Measurements from ENCODE around the gene ZHX3.
"Not testable (repeated sequence)": the region's sequence is repeated elsewhere in the genome, so short reads cannot be mapped to it uniquely, and the experiment has no call there.

Gene ZHX3

DNA sequence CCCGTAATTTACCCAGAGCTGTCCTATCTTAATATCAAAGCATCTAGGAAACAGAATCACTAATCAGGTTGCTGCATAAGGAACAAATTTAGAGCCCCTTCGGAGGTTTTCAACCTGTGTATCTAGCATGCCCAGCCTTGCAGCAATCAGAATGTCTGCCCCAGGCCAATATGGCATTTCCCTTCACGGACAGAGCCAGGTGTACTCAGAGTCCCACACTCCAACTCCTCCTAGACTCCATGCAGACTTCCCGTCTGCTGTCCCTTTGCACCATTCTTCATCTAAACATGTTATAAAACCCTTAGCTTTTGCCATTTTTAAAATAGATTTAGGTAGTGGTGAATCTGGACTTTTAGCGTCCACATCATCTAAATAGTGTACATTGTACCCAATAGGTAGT, 61.0 kb downstream of the ZHX3 start:
- no peak for DNase-seq (ENCODE audit: low read depth in 2 of 2)

DNA sequence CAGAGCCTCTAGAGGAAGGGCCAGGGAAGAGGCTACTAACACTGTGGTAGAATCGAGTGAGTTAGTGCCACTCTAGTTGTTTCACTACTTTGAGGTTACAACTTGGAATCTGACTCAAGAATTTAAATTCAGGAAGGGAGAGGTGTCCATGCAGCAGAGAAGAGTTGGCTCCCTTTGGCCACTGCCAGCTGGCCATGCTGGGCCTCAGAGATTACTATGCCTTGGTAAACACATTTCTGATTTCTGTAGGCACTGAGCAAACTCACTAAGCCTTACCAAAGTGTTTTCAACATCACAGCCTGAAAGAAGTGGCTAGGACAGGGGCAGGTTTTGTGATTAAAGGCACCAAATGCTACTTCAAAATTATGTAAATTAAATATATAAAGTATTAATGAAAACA, 61.9 kb downstream of the ZHX3 start:
- DNase-seq (ENCODE audit: low read depth in 2 of 2): no peak

DNA sequence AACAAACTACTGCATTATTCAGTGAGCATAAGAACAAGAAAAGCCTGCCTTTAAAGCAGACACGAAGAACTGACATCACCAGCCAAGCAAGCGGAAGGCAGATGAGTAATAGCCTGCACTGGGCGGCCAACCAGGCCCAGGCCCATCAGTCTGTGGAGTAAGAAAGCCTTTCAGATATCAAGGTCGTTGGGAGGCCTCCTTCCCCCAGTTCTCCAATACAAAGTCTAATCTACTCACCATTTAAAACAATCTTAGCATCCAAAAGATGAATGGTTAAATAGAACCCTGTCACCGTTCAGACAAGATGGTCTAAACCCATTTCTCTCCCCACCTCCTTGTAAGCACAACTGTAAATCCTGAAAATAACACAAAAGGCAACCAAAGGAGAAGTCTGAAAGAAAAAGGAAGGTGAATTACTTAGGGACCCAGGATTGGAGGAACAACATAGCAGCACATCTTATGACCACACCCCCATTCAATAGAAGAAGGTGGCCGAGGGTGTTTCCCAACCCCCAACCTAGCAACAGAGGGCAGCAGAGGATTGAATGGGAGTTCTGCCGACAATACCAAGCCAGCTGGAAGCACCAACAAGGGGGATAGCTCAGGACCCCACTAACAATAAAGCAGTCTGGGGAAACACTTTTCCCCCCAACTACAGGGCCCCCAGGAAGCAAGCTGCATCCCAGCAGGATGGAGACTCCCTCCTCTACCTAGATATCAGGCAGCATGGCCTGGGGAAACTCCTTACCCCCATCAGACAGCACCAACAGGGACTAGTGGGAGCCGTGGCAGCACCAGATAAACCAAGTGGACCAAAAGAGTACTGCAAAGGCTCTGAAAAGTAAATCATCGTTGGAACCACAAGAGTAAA, 67.9 kb downstream of the ZHX3 start:
- no peak for DNase-seq (ENCODE audit: low read depth in 2 of 2)

DNA sequence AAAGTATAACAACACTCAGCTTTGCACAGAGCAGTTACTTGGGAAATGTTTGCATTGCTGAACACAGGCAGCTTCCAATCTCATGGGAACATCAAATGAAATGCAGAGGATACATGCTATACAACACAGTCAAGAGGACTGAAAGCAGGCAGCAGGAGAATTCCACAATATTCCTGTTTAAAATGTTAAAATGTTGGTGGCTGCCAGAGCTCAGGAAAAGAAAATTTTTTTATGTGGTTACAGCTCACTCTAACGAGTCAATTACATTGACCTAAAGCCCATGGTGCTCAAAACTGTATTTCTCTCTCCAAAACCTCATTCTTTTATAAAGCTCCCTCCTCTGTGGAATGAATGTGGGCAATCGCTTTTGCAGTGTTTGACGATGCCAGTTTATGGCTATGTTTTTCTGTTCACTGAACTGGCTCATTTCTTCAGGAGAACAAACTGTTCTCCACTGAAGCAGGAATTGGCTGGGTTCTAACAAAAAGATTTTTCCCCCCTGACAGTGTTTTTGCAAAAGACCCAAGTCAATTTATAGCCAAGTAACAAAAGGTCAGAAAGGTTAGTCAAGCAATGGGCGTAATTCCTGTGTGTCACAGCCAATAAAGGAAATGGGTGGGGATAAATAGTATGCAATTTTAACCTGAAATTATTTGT, 69.0 kb downstream of the ZHX3 start:
- DNase-seq (ENCODE audit: low read depth in 2 of 2): no peak

DNA sequence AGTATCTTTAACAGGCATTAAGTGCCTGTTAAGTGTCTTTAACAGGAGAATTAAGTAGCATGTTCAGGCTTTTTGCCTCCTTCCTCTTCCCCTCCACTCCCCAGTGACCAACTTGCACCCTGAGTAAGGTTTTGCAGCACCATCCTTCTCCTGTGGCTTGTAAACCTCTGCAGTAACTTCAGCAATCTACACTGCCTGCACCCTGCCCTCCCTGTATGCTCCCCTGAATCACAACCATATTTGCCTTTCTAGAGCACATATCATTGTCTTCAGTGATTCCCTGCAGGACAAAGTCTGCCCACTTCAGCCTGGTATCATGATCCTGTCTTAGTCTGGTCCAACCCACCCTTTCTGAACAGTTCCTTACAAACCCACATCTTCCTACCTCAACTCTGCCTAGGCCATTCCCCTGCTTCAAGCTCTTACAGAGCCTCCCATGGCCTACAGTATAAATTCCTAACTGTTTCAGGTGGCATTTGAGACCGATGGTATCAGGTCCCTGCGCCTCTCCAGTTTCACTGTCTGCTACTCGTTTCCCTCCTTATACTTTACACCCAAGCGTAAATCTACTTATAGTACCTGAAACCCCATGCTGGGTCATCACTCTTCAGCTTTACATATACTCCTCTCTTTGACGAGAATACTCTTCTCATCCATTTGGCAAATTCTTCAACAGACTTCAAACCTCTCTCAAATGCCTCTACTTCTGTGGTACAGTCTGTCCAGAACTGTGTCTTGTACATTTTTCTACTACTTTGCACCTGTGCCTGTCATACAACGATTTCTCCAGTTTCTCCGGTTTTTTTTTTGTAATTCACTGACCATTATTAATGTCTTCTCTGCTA, 69.8 kb downstream of the ZHX3 start:
- no peak for DNase-seq (ENCODE audit: low read depth in 2 of 2)

DNA sequence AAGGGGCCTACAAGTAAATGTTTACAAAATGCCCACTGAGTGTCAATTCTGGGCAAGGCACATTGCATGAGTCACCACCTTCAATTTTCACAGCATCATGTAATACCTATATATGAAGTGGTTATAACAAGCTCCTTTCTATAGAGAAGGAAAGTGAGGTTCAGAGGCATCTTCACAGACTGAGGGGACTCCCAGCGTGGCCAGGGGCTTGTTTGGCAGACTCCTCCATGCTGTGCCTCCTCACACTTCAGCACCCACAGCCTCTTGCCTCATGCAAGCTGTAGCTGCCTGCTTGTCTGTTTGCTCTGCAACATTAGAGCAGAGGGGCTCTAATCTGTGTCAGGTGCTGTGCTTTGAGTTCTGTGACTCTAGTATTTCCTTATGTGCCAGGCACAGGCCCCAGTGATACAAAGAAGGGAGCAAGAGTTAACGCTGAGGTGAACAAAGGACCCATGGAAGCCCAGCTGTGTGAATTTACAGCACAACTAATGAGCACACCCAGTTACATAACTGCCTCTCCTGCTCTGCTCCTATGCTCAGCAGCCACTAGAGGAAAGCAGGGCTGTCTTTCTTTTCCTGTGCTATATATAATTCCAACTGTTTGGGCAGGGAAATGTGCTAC, 72.3 kb downstream of the ZHX3 start:
- no peak for DNase-seq (ENCODE audit: low read depth in 2 of 2)

DNA sequence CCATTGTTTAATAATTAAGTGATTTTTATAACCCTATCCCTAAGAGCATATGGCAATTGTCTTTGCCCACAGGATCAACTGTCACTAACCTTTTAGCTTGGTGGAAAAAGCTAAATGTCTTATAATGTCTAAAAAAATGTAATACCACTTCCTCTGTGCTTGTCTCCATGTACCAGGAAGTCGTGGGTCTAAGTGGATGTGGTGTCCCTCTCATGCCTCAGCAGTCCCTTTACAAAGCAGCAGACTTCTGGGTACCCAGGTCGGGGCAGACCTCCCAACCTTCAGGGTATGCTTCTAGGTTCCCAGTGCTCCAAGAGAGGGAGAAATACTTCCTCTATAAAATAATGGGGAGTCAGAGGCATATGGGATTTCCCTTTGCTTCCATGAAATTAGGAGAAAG, 74.7 kb downstream of the ZHX3 start:
- no peak for DNase-seq (ENCODE audit: low read depth in 2 of 2)

DNA sequence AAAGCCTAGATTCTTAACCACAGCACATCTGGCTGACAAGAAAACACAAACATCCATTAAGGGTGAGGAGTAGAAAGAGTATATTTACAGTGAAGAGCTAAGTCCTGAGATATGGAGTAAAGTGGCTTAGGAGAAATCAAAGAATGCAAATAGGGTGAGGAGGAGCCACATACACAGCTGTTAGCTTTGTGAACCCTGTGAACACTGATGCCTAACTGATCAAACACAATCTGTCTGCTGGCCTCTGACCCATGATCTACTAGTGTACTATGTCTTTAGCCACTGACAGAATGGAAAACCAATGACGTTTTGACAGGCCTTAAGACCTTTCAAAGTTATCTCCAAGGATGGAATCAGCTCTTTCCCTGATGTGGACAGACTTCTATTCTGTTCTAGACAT, 75.2 kb downstream of the ZHX3 start:
- DNase-seq (ENCODE audit: low read depth in 2 of 2): no peak

DNA sequence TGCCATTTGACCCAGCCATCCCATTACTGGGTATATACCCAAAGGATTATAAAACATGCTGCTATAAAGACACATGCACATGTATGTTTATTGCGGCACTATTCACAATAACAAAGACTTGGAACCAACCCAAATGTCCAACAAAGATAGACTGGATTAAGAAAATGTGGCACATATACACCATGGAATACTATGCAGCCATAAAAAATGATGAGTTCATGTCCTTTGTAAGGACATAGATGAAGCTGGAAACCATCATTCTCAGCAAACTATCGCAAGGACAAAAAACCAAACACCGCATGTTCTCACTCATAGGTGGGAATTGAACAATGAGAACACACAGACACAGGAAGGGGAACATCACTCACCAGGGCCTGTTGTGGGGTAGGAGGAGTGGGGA, 80.3 kb downstream of the ZHX3 start:
- DNase-seq (ENCODE audit: low read depth in 2 of 2): not testable (repeated sequence)

DNA sequence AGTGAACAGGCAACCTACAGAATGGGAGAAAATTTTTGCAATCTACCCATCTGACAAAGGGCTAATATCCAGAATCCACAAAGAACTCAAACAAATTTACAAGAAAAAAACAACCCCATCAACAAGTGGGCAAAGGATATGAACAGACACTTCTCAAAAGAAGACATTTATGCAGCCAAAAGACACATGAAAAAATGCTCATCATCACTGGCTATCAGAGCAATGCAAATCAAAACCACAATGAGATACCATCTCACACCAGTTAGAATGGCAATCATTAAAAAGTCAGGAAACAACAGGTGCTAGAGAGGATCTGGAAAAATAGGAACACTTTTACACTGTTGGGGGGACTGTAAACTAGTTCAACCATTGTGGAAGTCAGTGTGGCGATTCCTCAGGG, 80.7 kb downstream of the ZHX3 start:
- DNase-seq (ENCODE audit: low read depth in 2 of 2): not testable (repeated sequence)

DNA sequence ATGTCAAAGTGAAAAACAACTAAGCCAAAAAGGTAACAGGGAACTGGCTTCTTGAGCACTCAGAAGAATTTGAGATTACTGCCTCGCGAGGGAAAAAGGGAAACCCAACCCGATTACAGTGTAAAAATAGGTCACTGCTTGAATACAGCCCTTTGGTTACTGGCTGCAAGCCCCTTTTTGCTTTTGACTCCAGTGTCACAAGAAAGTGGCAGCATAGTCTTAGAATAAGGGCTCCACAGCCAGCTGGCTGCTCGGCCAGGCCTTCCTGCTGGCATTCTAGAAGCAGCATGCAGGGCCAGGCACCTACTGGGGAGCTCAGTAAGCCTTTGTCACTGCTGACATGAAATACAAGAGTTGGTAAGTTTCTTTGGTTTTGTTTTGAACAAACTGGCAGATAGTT, 83.0 kb downstream of the ZHX3 start:
- no peak for DNase-seq (ENCODE audit: low read depth in 2 of 2)

DNA sequence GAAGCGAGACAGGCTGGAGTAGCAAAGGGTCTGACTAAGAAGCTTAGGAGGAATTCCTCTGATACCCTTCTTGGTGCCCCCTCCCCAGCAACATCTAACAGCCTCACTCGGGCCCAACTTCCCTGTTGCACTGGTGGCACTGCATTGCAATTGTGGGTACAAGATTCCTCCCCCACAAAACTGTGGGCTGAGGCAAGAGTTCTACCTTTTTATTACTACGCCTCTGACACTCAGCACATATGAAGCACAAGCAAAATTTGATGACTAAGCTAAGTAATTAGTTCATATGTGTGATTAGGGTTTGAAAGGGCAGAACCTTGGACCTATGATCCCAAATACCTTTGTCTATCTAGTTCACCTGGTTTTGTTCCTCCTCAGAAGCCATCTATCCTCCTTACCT, 83.5 kb downstream of the ZHX3 start:
- DNase-seq (ENCODE audit: low read depth in 2 of 2): no peak

DNA sequence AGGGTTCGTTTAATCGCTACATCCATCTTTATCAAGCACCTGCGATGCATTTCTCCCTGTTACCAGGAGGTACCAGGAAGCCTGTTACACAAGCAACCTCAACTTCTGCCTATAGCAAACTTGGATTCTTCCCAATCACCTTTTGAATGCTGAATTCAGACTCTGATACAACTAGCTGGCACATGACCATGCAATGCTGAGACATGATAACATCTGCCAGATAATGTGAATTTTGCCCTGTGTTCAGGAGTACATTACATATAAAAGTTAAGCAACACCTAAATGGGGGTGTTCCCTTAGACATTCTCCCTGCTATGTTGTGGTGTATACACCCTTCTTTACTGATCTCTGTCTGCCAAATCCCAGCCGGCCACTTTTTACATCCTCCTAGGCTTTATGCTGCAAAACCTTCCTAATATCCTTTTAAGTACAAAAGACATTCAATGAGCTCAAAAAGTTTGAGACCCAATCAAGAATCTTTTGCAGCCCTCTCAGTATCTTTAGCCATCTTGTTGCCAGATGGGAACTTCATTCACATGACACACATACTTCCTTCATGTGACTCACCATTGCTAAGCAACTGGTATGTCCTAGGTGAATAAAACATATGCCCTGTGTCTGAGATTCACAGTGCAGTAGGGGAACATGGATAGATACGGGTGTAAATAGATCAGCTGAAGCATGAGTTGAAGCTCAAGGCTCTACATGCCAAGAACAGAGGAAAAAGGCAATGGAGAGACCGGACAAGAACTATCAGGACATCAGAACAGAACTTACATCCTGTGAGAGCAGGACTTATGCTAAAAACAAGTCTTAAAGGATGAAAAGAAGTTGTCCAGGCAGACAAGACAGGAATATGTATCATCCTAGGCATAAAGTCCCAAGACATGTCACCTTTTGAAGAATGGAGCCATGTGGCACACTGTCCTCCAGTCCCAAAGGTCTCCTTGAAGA, 84.3 kb downstream of the ZHX3 start:
- no peak for DNase-seq (ENCODE audit: low read depth in 2 of 2)

DNA sequence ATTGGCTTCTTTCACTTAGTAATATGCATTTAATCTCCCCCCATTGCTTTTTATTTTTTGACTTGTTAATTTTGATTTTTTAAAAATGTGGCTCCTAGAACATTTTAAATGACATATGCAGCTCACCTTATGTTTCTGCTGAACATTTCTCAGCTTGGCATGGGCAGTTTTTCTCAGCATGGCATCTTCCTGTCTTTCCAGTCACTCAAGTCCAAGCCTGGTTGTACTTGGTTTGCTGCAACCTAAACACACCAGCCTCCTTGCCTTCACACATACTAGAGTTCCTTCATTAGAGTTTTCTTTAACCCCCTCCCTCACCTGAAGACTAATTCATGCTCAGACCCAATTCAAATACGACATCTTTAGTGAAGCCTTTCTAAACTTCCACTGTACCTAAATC, 86.4 kb downstream of the ZHX3 start:
- DNase-seq (ENCODE audit: low read depth in 2 of 2): no peak

DNA sequence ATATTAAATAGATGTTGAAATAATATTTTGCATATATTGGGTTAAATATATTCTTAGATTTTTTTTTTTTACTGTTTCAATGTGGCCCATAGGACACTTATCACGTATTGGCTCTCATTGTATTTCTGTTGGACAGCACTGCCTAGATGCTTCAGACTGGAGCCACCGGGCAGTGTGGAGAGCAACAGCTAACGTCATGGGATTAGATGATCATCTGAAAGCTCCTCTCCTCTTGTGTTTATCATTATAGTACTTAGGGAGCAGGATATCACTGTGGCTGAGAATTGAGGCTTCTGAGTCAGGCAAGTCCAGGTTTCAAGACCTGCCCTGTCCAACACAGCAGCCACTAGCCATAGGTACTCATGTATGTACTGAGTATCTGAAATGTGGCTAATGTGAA, 87.4 kb downstream of the ZHX3 start:
- DNase-seq (ENCODE audit: low read depth in 2 of 2): no peak

DNA sequence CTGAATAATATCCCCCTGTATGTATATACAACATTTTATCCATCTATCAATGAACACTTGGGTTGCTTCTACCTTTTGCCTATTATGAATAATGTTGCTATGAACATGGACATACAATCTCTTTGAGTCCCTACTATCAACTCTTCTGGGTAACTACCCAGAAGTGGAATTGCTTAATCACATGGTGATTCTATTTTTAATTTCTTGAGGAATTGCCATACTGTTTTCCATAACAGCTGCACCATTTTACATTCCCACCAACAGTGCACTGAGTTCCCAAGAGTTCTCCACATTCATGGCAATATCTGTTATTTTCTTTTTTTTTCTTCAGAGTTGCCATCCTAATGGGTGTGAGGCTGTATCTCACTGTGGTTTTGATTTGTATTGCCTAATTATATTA, 88.3 kb downstream of the ZHX3 start:
- DNase-seq (ENCODE audit: low read depth in 2 of 2): no peak

DNA sequence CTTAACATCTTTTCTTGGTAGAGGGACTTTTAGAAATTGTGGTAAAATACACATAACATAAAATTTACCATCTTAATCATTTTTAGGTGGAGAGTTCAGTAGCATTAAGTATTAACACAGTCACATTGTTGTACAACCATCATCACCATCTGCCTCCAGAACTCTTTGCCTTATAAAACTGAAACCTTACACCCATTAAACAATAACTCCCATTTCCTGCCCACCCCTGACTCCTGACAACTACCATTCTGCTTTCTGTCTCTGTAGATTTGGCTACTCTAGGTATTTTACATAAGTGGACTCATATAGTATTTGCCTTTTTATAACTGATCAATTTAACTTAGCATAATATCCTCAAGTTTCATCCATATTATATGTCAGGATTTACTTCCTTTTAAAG, 88.7 kb downstream of the ZHX3 start:
- no peak for DNase-seq (ENCODE audit: low read depth in 2 of 2)

DNA sequence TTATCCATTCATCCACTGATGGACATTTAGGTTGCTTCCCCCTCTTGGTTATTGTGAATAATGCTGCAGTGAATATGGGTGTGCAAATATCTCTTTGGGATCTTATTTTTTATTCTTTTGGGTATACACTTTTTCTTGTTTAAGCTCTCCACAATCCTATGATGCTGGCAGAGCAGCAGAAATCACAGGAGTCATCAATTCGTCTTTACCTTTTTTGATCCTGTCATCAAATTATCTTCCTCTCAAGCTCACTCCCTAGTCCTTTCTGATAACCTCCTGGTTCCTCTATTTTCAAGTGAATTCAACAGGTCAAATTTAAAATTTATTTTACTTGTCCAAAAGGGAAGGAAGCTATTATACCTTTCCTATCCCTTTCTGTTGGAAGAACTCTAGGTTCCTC, 91.1 kb downstream of the ZHX3 start:
- no peak for DNase-seq (ENCODE audit: low read depth in 2 of 2)

DNA sequence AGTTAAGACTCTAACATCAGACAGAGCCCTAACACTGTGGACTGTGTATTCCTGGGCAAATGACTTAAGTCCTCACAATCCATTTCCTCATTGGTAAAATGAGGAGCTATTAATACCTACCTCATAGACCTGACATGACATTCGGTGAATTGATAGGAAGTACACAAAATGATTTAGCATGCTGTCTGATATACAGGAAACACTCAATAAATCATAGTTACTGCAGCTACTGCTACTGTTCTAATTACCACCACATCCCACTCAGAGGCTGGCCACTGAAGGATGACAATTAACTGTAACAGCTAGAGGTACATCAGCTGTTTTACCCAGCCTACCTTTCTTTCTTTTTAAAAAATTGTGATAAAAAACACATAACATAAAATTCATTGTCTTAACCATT, 92.4 kb downstream of the ZHX3 start:
- DNase-seq (ENCODE audit: low read depth in 2 of 2): no peak

DNA sequence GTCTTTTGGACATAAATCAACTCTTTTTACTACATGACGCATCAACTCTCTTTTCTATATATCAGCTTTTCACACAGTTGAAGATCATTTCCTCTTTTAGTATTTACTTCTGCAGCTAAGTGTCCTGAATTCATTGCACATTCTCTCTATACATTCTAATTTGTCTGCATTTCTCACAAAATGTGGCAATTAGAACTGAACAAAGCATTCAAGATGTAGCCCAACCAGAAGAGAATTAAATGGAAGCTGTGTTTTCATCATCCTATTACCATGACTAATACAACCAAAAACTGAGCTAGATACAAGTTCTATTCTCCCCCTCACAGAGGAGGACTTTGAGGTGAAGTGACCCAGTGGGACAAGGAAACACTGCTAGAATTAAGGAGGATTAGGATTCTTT, 93.2 kb downstream of the ZHX3 start:
- no peak for DNase-seq (ENCODE audit: low read depth in 2 of 2)

DNA sequence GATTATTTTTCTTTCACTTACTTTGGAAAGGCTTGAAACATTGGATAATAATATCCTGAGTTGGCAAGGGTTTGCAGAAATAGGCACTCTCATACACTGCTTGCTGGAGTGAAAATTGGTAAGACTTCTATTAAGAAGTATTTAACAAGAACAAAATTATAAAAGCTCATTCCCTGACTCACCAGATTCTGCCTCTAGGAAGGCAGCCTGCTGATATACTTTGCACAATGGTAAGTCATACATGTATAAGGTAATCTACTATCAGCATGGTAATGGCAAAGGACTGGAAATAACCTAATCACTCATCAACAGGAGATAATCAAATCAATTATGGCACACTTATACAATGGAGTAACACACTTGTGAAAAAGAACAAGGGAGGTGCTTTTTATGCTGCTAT, 94.4 kb downstream of the ZHX3 start:
- no peak for DNase-seq (ENCODE audit: low read depth in 2 of 2)
